ENCODE measurements around the gene RABGAP1L.
"Not testable (repeated sequence)": the region's sequence is repeated elsewhere in the genome, so short reads cannot be mapped to it uniquely, and the experiment has no call there.

RABGAP1L gene

GRCh38 chr1:174224641-174225040 is 65.3 kb downstream of the RABGAP1L start:
- Histone ChIP-seq H3K27ac (no peak overlapping the region), H3K4me3 (no peak overlapping the region)
- DNase-seq (ENCODE audit: low spot score): no peak
- TF ChIP-seq CTCF (IDR thresholded peaks at IDR 0.05): no peak

DNA sequence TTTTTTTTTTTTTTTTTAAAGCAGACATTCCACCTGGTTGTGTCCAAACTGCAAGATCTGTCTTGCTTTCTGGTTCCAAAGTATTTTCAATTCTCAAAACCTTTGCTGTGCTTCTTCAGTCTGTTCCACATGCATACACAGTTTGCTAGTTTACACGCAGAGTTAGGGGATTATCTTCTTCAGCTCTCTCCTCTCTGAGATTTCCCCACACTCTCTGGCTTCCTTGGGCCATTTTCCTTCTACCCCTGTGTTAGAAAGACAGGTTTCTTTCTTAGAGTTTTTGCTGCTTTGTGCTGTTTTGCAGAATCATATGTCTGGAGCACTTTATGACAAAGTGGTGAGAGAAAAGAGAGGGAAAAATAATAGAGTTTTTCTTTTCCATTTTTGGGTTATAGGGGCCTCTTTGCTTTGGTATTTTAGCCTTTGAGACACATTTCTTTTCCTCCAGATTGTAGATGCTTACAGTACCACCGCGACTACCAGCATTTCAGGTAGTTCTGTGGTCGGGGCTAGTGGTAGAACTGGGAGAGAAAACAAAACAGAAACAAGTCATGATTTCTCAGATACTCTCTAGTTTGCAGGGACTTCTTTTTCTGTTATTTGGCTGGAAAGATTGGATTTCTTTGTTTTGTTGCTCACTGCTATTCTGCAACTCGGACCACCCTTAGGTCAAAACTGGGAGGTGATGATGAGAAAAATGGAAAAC is 66.3 kb downstream of the RABGAP1L start:
- DNase-seq (ENCODE audit: low spot score): no peak
- no peak for TF ChIP-seq CTCF (IDR thresholded peaks at IDR 0.05)
- Histone ChIP-seq H3K4me3 (no peak overlapping the region), H3K27ac (no peak overlapping the region)

GRCh38 chr1:174230399-174230798 is 71.1 kb downstream of the RABGAP1L start:
- no peak overlapping the region for H3K27ac ChIP-seq
- no peak overlapping the region for H3K4me3 ChIP-seq
- no peak for DNase-seq (ENCODE audit: low spot score)
- TF ChIP-seq CTCF (IDR thresholded peaks at IDR 0.05): no peak

- Histone ChIP-seq H3K27ac (no peak overlapping the region), H3K4me3 (no peak overlapping the region)
- no peak for DNase-seq (ENCODE audit: low spot score)
- no peak for TF ChIP-seq CTCF (IDR thresholded peaks at IDR 0.05)
These were observed 73.4 kb downstream of the RABGAP1L start for GRCh38 chr1:174232761-174233160.

- H3K27ac ChIP-seq; DNase-seq (ENCODE audit: low spot score); H3K4me3 ChIP-seq: not testable (repeated sequence)
These were observed 79.7 kb downstream of the RABGAP1L start for GRCh38 chr1:174238845-174239501.

- no peak for DNase-seq (ENCODE audit: low spot score)
- TF ChIP-seq CTCF (IDR thresholded peaks at IDR 0.05): no peak
- H3K4me3 ChIP-seq: no peak overlapping the region
- no peak overlapping the region for H3K27ac ChIP-seq
These were observed 80.2 kb downstream of the RABGAP1L start for GRCh38 chr1:174239541-174239940.

GRCh38 chr1:174242856-174243255 is 83.5 kb downstream of the RABGAP1L start:
- no peak for DNase-seq (ENCODE audit: low spot score)

More at GRCh38 chr1:174242856-174243255, 83.5 kb downstream of the RABGAP1L start:
- H3K27ac ChIP-seq: no peak overlapping the region
- no peak overlapping the region for H3K4me3 ChIP-seq
- TF ChIP-seq CTCF (IDR thresholded peaks at IDR 0.05): no peak

Data from coronary artery (tissue), 2 donors.